HepG2 (cell line): ENCODE measurements around the gene RUVBL2. TPM values are rescaled to one million over a fixed set of nuclear protein-coding genes. Genes with fewer than 3 reads are reported as not detected.

Source experiments
- ATAC-seq: fragments of 200-7000 bp; cut with Tn5 transposase; 3 replicates; pipeline ENCODE4 v1.9.1; 2020; ENCODE audit warnings: mild to moderate bottlenecking, moderate library complexity
- BruUV-seq: library from RNA; stranded (reverse); fragments of 400-500 nt; replicated peaks from 2 replicates; lab custom pipeline; 2021; lab: Mats Ljungman, UMichigan
- CTCF ChIA-PET: fragments of 300-600 bp; formaldehyde crosslinking; extraction: SDS; loops from one replicate; lab custom pipeline; 2021; ENCODE audit warnings: low total read pairs, inconsistent platforms, low intra/inter-chr PET ratio; lab: Yijun Ruan, JAX
- POLR2A ChIA-PET: fragments of 350-600 bp; sonication (Branson Sonifier 250); formaldehyde crosslinking; loops from one replicate; lab custom pipeline; 2020; ENCODE audit warnings: antibody characterized with exemption, inconsistent platforms; lab: Yijun Ruan, JAX
- DNase-seq: peaks from one replicate; pipeline ENCODE4 v3.0.0-alpha.2; 2015; ENCODE audit warnings: low spot score
- FAIRE-seq: peaks from 3 replicates; lab custom pipeline; 2011; peaks lifted over from hg19 to GRCh38; lab: Jason Lieb, UNC
- H2AFZ ChIP-seq: one replicate; pipeline ENCODE4 v1.6.1; 2011; ENCODE audit warnings: low read length, inconsistent platforms
- H3K27ac ChIP-seq: fragments of 300-600 bp; 3 replicates; pipeline ENCODE4 v1.8.0; 2011; ENCODE audit warnings: mixed run types, mild to moderate bottlenecking, mixed read lengths, low read length, inconsistent platforms; ENCODE audit not compliant: insufficient read depth; ENCODE audit errors: extremely low read length
- H3K27me3 ChIP-seq, 2 experiments: fragments of 200-600 bp in 1 of 2; 2 replicates in 1 of 2; 3 replicates in 1 of 2; pipeline versions ENCODE4 v1.6.0 to v1.8.0; 2011; ENCODE audit warnings: low read length in 2 of 2, mild to moderate bottlenecking in 2 of 2, moderate library complexity in 2 of 2, inconsistent platforms in 1 of 2; ENCODE audit not compliant: insufficient read depth in 2 of 2, control insufficient read depth in 1 of 2
- H3K36me3 ChIP-seq, 2 experiments: fragments of 200-600 bp in 1 of 2; replicated peaks in 1 of 2; 2 replicates in 1 of 2; 3 replicates in 1 of 2; pipeline versions ENCODE4 v1.5.1 to v1.8.0; 2011; ENCODE audit warnings: low read length in 2 of 2, inconsistent platforms in 1 of 2; ENCODE audit not compliant: insufficient read depth in 2 of 2, control insufficient read depth in 1 of 2
- H3K4me1 ChIP-seq: 2 replicates; pipeline ENCODE4 v1.5.1; 2012; ENCODE audit warnings: low read length, inconsistent platforms; ENCODE audit not compliant: insufficient read depth
- H3K4me2 ChIP-seq: 2 replicates; pipeline ENCODE4 v1.6.0; 2011; ENCODE audit warnings: low read depth, low read length, inconsistent platforms
- H3K4me3 ChIP-seq, 3 experiments: fragments of 200-600 bp in 1 of 3; sonication (generic), shearing (Covaris generic) in 1 of 3; replicated peaks in 1 of 3; 2 replicates each; pipeline ENCODE4 v1.5.1; 2011 to 2016; ENCODE audit warnings: low read length in 3 of 3, inconsistent platforms in 2 of 3, low read depth in 2 of 3, mild to moderate bottlenecking in 2 of 3, control low read depth in 1 of 3, mixed read lengths in 1 of 3; ENCODE audit not compliant: insufficient read depth in 1 of 3
- H3K79me2 ChIP-seq: one replicate; pipeline ENCODE4 v1.6.1; 2011; ENCODE audit warnings: low read length, inconsistent platforms; ENCODE audit not compliant: insufficient read depth
- H3K9ac ChIP-seq: 2 replicates; pipeline ENCODE4 v1.6.0; 2011; ENCODE audit warnings: mild to moderate bottlenecking, low read depth, low read length, inconsistent platforms; ENCODE audit not compliant: insufficient read depth
- H3K9me3 ChIP-seq: 2 replicates; pipeline ENCODE4 v1.5.1; 2012; ENCODE audit warnings: mild to moderate bottlenecking, low read length
- H4K20me1 ChIP-seq: 2 replicates; pipeline ENCODE4 v1.6.0; 2011; ENCODE audit warnings: inconsistent platforms, mild to moderate bottlenecking, low read length, moderate library complexity; ENCODE audit not compliant: insufficient read depth
- BRF2 ChIP-seq: sonication (generic); formaldehyde crosslinking; IDR thresholded peaks from 2 replicates; pipeline ENCODE4 v1.8.1; 2022; ENCODE audit warnings: mild to moderate bottlenecking, missing genetic modification reagents
- HBP1 ChIP-seq: IDR thresholded peaks from 2 replicates; pipeline ENCODE4 v1.6.1; 2016; ENCODE audit warnings: low read depth, control low read depth
- HCFC1 ChIP-seq: fragments of 150-350 bp; IDR thresholded peaks from 2 replicates; pipeline ENCODE4 v1.6.1; 2014; ENCODE audit warnings: low read depth, low read length
- IKZF1 ChIP-seq: fragments of 450-650 bp; IDR thresholded peaks from 2 replicates; pipeline ENCODE4 v1.7.1; 2016
- KLF13 ChIP-seq: sonication (generic); formaldehyde crosslinking; IDR thresholded peaks from 2 replicates; pipeline ENCODE4 v1.4.0; 2020; ENCODE audit warnings: mild to moderate bottlenecking, missing genetic modification reagents
- KLF6 ChIP-seq: IDR thresholded peaks from 2 replicates; pipeline ENCODE4 v1.8.0; 2016; ENCODE audit warnings: missing biosample characterization, missing genetic modification reagents
- MXI1 ChIP-seq: IDR thresholded peaks from 3 replicates; pipeline ENCODE4 v1.6.1; 2012; ENCODE audit warnings: low read depth, low read length, inconsistent platforms, borderline replicate concordance
- SALL2 ChIP-seq: sonication (generic); formaldehyde crosslinking; IDR thresholded peaks from 2 replicates; pipeline ENCODE4 v1.8.1; 2023; ENCODE audit warnings: mild to moderate bottlenecking, missing genetic modification reagents, inconsistent platforms
- SNAPC2 ChIP-seq: sonication (generic); formaldehyde crosslinking; IDR thresholded peaks from 2 replicates; pipeline ENCODE4 v1.8.1; 2022; ENCODE audit warnings: mild to moderate bottlenecking, missing genetic modification reagents
- TEAD3 ChIP-seq: optimal IDR thresholded peaks from 2 replicates; pipeline ENCODE3; 2016; ENCODE audit warnings: borderline replicate concordance
- ZBTB38 ChIP-seq: sonication (generic); formaldehyde crosslinking; IDR thresholded peaks from 2 replicates; pipeline ENCODE4 v1.5.1; 2020; ENCODE audit warnings: mild to moderate bottlenecking, missing genetic modification reagents
- ZBTB43 ChIP-seq: sonication (generic); formaldehyde crosslinking; conservative IDR thresholded peaks from 2 replicates; pipeline ENCODE4 v1.4.0; 2020; ENCODE audit warnings: missing genetic modification reagents
- ZNF276 ChIP-seq: sonication (generic); formaldehyde crosslinking; IDR thresholded peaks from 2 replicates; pipeline ENCODE4 v1.4.0; 2020; ENCODE audit warnings: mild to moderate bottlenecking, low read depth, missing genetic modification reagents
- ZNF550 ChIP-seq: sonication (generic); formaldehyde crosslinking; IDR thresholded peaks from 2 replicates; pipeline ENCODE4 v1.4.0; 2020; ENCODE audit warnings: mild to moderate bottlenecking, missing genetic modification reagents, borderline replicate concordance
- ZNF773 ChIP-seq: sonication (generic); formaldehyde crosslinking; IDR thresholded peaks from 2 replicates; pipeline ENCODE4 v1.4.0; 2020; ENCODE audit warnings: missing genetic modification reagents, borderline replicate concordance
- WGBS: methylation state at CpG from one replicate; pipeline ENCODE4 v1.1.6; 2017; ENCODE audit warnings: low lambda C conversion rate; 5-methylcytosine and 5-hydroxymethylcytosine counted together
- in situ Hi-C: cut with HindIII; loops from 2 replicates; pipeline ENCODE4 v1.10.0; 2017; ENCODE audit warnings: low pct_unique_long_range_greater_than_20kb; ENCODE audit not compliant: extremely low pct_ligation_motif_present
- intact Hi-C: fragments of 100-400 bp; cut with micrococcal nuclease; formaldehyde crosslinking; loops from one replicate; pipeline ENCODE4 v1.10.0; 2022; ENCODE audit not compliant: unreplicated experiment
- polyA plus RNA-seq, 8 experiments: library from polyadenylated mRNA; depleted of rRNA in 3 of 8; stranded (reverse) in 7 of 8; unstranded in 1 of 8; fragments of >200 nt; fragmentation: Illumina TruSeq in 4 of 8; extraction: Trizol in 4 of 8; gene quantifications; 2 replicates each; pipeline versions ENCODE4 v1.2.1 to v1.2.3, GENCODE V29; 2011 to 2016; ENCODE audit warnings: low read depth in 4 of 8, missing spikeins in 1 of 8, mixed read lengths in 1 of 8; ENCODE audit not compliant: insufficient read depth in 1 of 8
- total RNA-seq, 5 experiments: library from RNA; depleted of rRNA; stranded (reverse); fragments of >200 nt; fragmentation: Illumina TruSeq; extraction: Trizol; gene quantifications; 2 replicates each; pipeline ENCODE4 v1.2.3, GENCODE V29; 2016; ENCODE audit warnings: low read depth in 1 of 5

RUVBL2 gene
- total and polyA plus RNA-seq, 2 of the 13 experiments (the other 11 are each of a cell fraction or from before 2014, with no cell fraction given) = 120 to 122 TPM

- TF ChIP-seq ZNF276 (CRISPR knock-in tag) = no peak
- TF ChIP-seq KLF6 (CRISPR knock-in tag) = no peak
Measured at GRCh38 chr19:48970139-48970766, 23.4 kb upstream of the RUVBL2 start (continued).

- no peak overlapping the region for H3K27ac ChIP-seq
- no peak overlapping the region for H3K9ac ChIP-seq
- in situ Hi-C loops (no loop called here), intact Hi-C loops (loop anchor here (1.0 to 2.0 kb wide), 2 partner anchors 36 to 64 kb away; no protein-coding TSS in a partner anchor)
- H3K27me3 ChIP-seq = no peaks in the 10 kb centered on the region; a peak in 1 of 5 replicates
- no peak overlapping the region for H2AFZ ChIP-seq
- peaks cover 8% of the 10 kb centered on the region for H3K79me2 ChIP-seq
- H3K4me2 ChIP-seq = no peak overlapping the region
- no peak overlapping the region for H3K4me3 ChIP-seq
- H4K20me1 ChIP-seq = peaks cover 25% of the 10 kb centered on the region
- no TSS peak for BruUV-seq
- ATAC-seq (peak; percentile 16), FAIRE-seq (peak; percentile 46), DNase-seq (peak; percentile 57)
- peaks cover 11 to 33% of the 10 kb centered on the region in 2 experiments for H3K36me3 ChIP-seq
- peaks cover 17% of the 10 kb centered on the region for H3K4me1 ChIP-seq
- WGBS = 37% methylated on average over 18 of the region's 19 CpGs
- POLR2A ChIA-PET = interaction anchor here (0.6 to 2.6 kb wide), 17 partner anchors 9 to 238 kb away, joined by 3 to 24 read pairs (median 6); partner anchors contain the start of genes BAX, DHDH, GYS1 and NUCB1
- no peaks in the 10 kb centered on the region for H3K9me3 ChIP-seq
- CTCF ChIA-PET = interaction anchor here (0.9 kb wide), 1 partner anchor 36 kb away, joined by 8 read pairs; no protein-coding TSS in a partner anchor
- TF ChIP-seq KLF13 (CRISPR knock-in tag) (no peak), TEAD3 (CRISPR knock-in tag) (peak; percentile 22), ZBTB38 (CRISPR knock-in tag) (peak; percentile 83), HBP1 (no peak), IKZF1 (no peak), MXI1 (peak; percentile 22; the same call in 1 of the 3 replicates), ZBTB43 (CRISPR knock-in tag) (no peak), HCFC1 (no peak), BRF2 (no peak), ZNF773 (CRISPR knock-in tag) (no peak), SALL2 (0 out of 2 replicates have a peak, but pooled peaks have one; percentile 2), SNAPC2 (0 out of 2 replicates have a peak, but pooled peaks have one; percentile 53), ZNF550 (CRISPR knock-in tag) (no peak)
Measured at GRCh38 chr19:48970923-48971395, 22.7 kb upstream of the RUVBL2 start.
